GM23338 (cell line): ENCODE measurements around the gene PGAM1. TPM values are rescaled to one million over a fixed set of nuclear protein-coding genes. Genes with fewer than 3 reads are reported as not detected.

Experiments
- ATAC-seq: fragments of 200-7000 bp; cut with Tn5 transposase; 3 replicates; pipeline ENCODE4 v1.9.1; 2020
- DNase-seq: peaks from one replicate; pipeline ENCODE4 v3.0.0-alpha.2; 2015; ENCODE audit warnings: low spot score
- H2AFZ ChIP-seq: fragments of 200-600 bp; sonication (generic); 2 replicates; pipeline ENCODE4 v1.8.0; 2016; ENCODE audit warnings: antibody characterized with exemption, mild to moderate bottlenecking, moderate library complexity
- H3F3A ChIP-seq: fragments of 200-600 bp; sonication (generic); replicated peaks from 2 replicates; pipeline ENCODE4 v1.8.0; 2017; ENCODE audit warnings: antibody characterized with exemption, mixed run types, low read depth
- H3K27ac ChIP-seq: fragments of 200-600 bp; sonication (generic); 2 replicates; pipeline ENCODE4 v1.6.1; 2016; ENCODE audit warnings: low read depth
- H3K27me3 ChIP-seq: fragments of 200-600 bp; sonication (generic); 2 replicates; pipeline ENCODE4 v1.8.0; 2016; ENCODE audit warnings: mild to moderate bottlenecking, mixed run types, moderate library complexity; ENCODE audit not compliant: insufficient read depth
- H3K36me3 ChIP-seq: fragments of 200-600 bp; sonication (generic); 2 replicates; pipeline ENCODE4 v1.8.0; 2016; ENCODE audit warnings: mild to moderate bottlenecking; ENCODE audit not compliant: insufficient read depth
- H3K4me1 ChIP-seq: fragments of 200-600 bp; sonication (generic); 2 replicates; pipeline ENCODE4 v1.8.0; 2016; ENCODE audit warnings: mild to moderate bottlenecking, moderate library complexity; ENCODE audit not compliant: insufficient read depth
- H3K4me2 ChIP-seq: fragments of 200-600 bp; sonication (generic); 2 replicates; pipeline ENCODE4 v1.7.1; 2017; ENCODE audit warnings: mixed run types
- H3K4me3 ChIP-seq: fragments of 200-600 bp; sonication (generic); 2 replicates; pipeline ENCODE4 v1.6.1; 2016; ENCODE audit warnings: mixed run types
- H3K79me2 ChIP-seq: fragments of 200-600 bp; sonication (generic); replicated peaks from 2 replicates; pipeline ENCODE4 v1.8.0; 2017; ENCODE audit warnings: mild to moderate bottlenecking; ENCODE audit not compliant: insufficient read depth
- H3K9me2 ChIP-seq: fragments of 200-600 bp; sonication (generic); 2 replicates; pipeline ENCODE4 v1.8.0; 2017; ENCODE audit not compliant: insufficient read depth
- H4K20me1 ChIP-seq: fragments of 200-600 bp; sonication (generic); replicated peaks from 2 replicates; pipeline ENCODE4 v1.8.0; 2017; ENCODE audit warnings: mild to moderate bottlenecking; ENCODE audit not compliant: insufficient read depth
- H3K27ac Mint-ChIP-seq: 2 replicates; pipeline ENCODE4 v1.8.0; 2020; ENCODE audit warnings: inconsistent platforms, mild to moderate bottlenecking, moderate library complexity, mixed read lengths
- H3K27me3 Mint-ChIP-seq: 3 replicates; pipeline ENCODE4 v1.8.0; 2022; ENCODE audit warnings: low read depth, mild to moderate bottlenecking, moderate library complexity, mixed read lengths, inconsistent platforms; ENCODE audit not compliant: insufficient read depth, poor library complexity
- H3K36me3 Mint-ChIP-seq: 3 replicates; pipeline ENCODE4 v1.8.0; 2021; ENCODE audit warnings: low read depth, mild to moderate bottlenecking, inconsistent platforms, moderate library complexity, mixed read lengths
- H3K4me1 Mint-ChIP-seq: 3 replicates; pipeline ENCODE4 v1.8.0; 2020; ENCODE audit warnings: mild to moderate bottlenecking, inconsistent platforms, mixed read lengths
- H3K4me3 Mint-ChIP-seq: 3 replicates; pipeline ENCODE4 v1.8.0; 2021; ENCODE audit warnings: moderate library complexity, mild to moderate bottlenecking, inconsistent platforms, mixed read lengths
- H3K9me3 Mint-ChIP-seq: 3 replicates; pipeline ENCODE4 v1.8.0; 2020; ENCODE audit warnings: moderate library complexity, mild to moderate bottlenecking, inconsistent platforms, mixed read lengths
- CREB1 ChIP-seq: fragments of 250-450 bp; sonication (Bioruptor Pico); IDR thresholded peaks from 2 replicates; pipeline ENCODE4 v1.5.0; 2020; ENCODE audit warnings: low read depth, mild to moderate bottlenecking, moderate library complexity
- EZH2 ChIP-seq: fragments of 200-600 bp; sonication (generic); IDR thresholded peaks from one replicate; pipeline ENCODE4 v1.8.0; 2017; ENCODE audit warnings: antibody characterized with exemption, mild to moderate bottlenecking, low read depth; ENCODE audit not compliant: unreplicated experiment
- EZH2phosphoT487 ChIP-seq: fragments of 200-600 bp; sonication (generic); IDR thresholded peaks from one replicate; pipeline ENCODE4 v1.8.1; 2018; ENCODE audit warnings: antibody characterized with exemption; ENCODE audit not compliant: unreplicated experiment
- JUNB ChIP-seq: IDR thresholded peaks from one replicate; pipeline ENCODE4 v1.6.1; 2016; ENCODE audit warnings: antibody characterized with exemption; ENCODE audit not compliant: unreplicated experiment
- NANOG ChIP-seq: IDR thresholded peaks from 2 replicates; pipeline ENCODE4 v1.6.1; 2016; ENCODE audit warnings: antibody characterized with exemption, borderline replicate concordance
- POLR2AphosphoS5 ChIP-seq: IDR thresholded peaks from 2 replicates; pipeline ENCODE4 v1.6.1; 2016; ENCODE audit warnings: antibody characterized with exemption, low read depth
- STAT1 ChIP-seq: IDR thresholded peaks from one replicate; pipeline ENCODE4 v1.6.1; 2016; ENCODE audit warnings: antibody characterized with exemption; ENCODE audit not compliant: unreplicated experiment
- ZNF114 ChIP-seq: fragments of 250-450 bp; sonication (Bioruptor Pico); IDR thresholded peaks from 2 replicates; pipeline ENCODE4 v1.5.0; 2020; ENCODE audit warnings: mild to moderate bottlenecking, moderate library complexity
- ZNF331 ChIP-seq: fragments of 250-450 bp; sonication (Bioruptor Pico); IDR thresholded peaks from 2 replicates; pipeline ENCODE4 v1.5.0; 2020; ENCODE audit warnings: low read depth, mild to moderate bottlenecking, moderate library complexity
- polyA plus RNA-seq: library from polyadenylated mRNA; unstranded; fragments of >200 nt; fragmentation: Nextera tagmentation; extraction: Ambion mirVana; gene quantifications from 2 replicates; pipeline ENCODE4 v1.2.1, GENCODE V29; 2016
- total RNA-seq: library from RNA; depleted of rRNA; stranded (reverse); fragments of >200 nt; shearing (Covaris generic); gene quantifications from 2 replicates; pipeline ENCODE4 v1.2.3, GENCODE V29; 2014
- TF ChIP-seq, protein P1 (sequence below), 2 experiments: fragments of 200-600 bp in 1 of 2; sonication (generic) in 1 of 2; conservative IDR thresholded peaks; 2 replicates each; pipeline versions ENCODE4 v1.5.1 to v1.6.1; 2016 to 2017; ENCODE audit warnings: antibody characterized with exemption in 2 of 2, low read depth in 2 of 2, mild to moderate bottlenecking in 2 of 2, moderate library complexity in 1 of 2
- TF ChIP-seq, protein P2 (sequence below): fragments of 250-450 bp; sonication (Bioruptor Pico); IDR thresholded peaks from 2 replicates; pipeline ENCODE4 v1.5.0; 2020; ENCODE audit warnings: mild to moderate bottlenecking, moderate library complexity
- TF ChIP-seq, protein P3 (sequence below): IDR thresholded peaks from 2 replicates; pipeline ENCODE4 v1.6.1; 2016; ENCODE audit warnings: antibody characterized with exemption

PGAM1 gene
- total and polyA plus RNA-seq, 2 experiments from 2014 or later: 497 to 930 TPM

DNA sequence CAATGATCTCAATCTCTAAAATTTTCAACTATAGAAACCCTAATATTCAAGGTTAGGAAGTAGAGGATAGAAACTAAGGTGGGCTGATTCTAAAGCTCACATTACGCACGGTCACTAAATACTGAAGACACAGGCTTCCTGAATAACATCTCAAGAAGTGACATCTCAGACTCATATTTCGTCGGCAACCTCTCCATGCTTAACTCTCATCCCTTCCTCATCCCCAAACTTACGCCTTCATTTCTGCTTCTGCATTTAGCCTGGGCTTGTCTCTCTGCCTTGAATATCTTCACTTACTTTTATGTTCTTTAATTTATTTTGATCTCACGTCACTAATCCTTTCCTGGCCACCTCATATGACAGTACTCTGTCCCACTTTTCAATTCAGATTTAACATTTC, 9.2 kb downstream of the PGAM1 start (continued):
- TF ChIP-seq, protein P1, sequence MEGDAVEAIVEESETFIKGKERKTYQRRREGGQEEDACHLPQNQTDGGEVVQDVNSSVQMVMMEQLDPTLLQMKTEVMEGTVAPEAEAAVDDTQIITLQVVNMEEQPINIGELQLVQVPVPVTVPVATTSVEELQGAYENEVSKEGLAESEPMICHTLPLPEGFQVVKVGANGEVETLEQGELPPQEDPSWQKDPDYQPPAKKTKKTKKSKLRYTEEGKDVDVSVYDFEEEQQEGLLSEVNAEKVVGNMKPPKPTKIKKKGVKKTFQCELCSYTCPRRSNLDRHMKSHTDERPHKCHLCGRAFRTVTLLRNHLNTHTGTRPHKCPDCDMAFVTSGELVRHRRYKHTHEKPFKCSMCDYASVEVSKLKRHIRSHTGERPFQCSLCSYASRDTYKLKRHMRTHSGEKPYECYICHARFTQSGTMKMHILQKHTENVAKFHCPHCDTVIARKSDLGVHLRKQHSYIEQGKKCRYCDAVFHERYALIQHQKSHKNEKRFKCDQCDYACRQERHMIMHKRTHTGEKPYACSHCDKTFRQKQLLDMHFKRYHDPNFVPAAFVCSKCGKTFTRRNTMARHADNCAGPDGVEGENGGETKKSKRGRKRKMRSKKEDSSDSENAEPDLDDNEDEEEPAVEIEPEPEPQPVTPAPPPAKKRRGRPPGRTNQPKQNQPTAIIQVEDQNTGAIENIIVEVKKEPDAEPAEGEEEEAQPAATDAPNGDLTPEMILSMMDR (conservative IDR thresholded peaks at IDR 0.05; ENCODE audit: low read depth in 2 of 2): no peak
- TF ChIP-seq STAT1: no peak

DNA sequence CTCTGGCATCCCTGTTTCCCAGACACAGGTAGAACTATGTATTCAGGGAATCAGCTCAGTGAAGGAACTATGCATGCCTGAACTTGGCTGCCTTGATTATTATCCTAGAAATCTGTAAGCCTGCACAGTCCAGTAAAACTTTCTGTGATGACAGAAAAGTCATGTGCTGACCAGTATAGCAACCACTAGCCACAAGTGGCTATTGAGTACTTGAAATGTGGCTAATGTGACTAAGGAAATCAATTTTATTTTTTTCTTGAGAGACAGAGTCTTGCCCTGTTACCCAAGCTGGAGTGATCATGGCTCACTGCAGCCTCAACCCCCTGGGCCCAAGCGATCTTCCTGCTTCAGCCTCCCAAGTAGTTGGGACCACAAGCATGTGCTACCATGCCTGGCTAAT, 16.3 kb downstream of the PGAM1 start:
- H2AFZ ChIP-seq: no peak overlapping the region
- no peak overlapping the region for H3K4me3 ChIP-seq
- ATAC-seq (no peak), DNase-seq (no peak)
- H3F3A ChIP-seq: 0 out of 2 replicates have a peak, but pooled peaks cover 3% of the 10 kb centered on the region
- Mint-ChIP-seq H3K4me3 (no peak overlapping the region), H3K27me3 (peaks cover 3% of the 10 kb centered on the region), H3K36me3 (peaks cover 57% of the 10 kb centered on the region), H3K9me3 (no peaks in the 10 kb centered on the region), H3K4me1 (peaks cover 10% of the 10 kb centered on the region; the same call in 2 of the 3 replicates), H3K27ac (no peak overlapping the region)
- H3K27me3 ChIP-seq: no peaks in the 10 kb centered on the region
- no peak overlapping the region for H3K4me2 ChIP-seq
- peaks cover 29% of the 10 kb centered on the region for H3K79me2 ChIP-seq
- peaks cover 7% of the 10 kb centered on the region for H3K4me1 ChIP-seq
- H4K20me1 ChIP-seq: peaks cover 5% of the 10 kb centered on the region
- H3K27ac ChIP-seq: no peak overlapping the region
- peaks cover 33% of the 10 kb centered on the region for H3K36me3 ChIP-seq
- no peaks in the 10 kb centered on the region for H3K9me2 ChIP-seq
- TF ChIP-seq NANOG: no peak
- no peak for TF ChIP-seq ZNF331
- TF ChIP-seq, protein P2, sequence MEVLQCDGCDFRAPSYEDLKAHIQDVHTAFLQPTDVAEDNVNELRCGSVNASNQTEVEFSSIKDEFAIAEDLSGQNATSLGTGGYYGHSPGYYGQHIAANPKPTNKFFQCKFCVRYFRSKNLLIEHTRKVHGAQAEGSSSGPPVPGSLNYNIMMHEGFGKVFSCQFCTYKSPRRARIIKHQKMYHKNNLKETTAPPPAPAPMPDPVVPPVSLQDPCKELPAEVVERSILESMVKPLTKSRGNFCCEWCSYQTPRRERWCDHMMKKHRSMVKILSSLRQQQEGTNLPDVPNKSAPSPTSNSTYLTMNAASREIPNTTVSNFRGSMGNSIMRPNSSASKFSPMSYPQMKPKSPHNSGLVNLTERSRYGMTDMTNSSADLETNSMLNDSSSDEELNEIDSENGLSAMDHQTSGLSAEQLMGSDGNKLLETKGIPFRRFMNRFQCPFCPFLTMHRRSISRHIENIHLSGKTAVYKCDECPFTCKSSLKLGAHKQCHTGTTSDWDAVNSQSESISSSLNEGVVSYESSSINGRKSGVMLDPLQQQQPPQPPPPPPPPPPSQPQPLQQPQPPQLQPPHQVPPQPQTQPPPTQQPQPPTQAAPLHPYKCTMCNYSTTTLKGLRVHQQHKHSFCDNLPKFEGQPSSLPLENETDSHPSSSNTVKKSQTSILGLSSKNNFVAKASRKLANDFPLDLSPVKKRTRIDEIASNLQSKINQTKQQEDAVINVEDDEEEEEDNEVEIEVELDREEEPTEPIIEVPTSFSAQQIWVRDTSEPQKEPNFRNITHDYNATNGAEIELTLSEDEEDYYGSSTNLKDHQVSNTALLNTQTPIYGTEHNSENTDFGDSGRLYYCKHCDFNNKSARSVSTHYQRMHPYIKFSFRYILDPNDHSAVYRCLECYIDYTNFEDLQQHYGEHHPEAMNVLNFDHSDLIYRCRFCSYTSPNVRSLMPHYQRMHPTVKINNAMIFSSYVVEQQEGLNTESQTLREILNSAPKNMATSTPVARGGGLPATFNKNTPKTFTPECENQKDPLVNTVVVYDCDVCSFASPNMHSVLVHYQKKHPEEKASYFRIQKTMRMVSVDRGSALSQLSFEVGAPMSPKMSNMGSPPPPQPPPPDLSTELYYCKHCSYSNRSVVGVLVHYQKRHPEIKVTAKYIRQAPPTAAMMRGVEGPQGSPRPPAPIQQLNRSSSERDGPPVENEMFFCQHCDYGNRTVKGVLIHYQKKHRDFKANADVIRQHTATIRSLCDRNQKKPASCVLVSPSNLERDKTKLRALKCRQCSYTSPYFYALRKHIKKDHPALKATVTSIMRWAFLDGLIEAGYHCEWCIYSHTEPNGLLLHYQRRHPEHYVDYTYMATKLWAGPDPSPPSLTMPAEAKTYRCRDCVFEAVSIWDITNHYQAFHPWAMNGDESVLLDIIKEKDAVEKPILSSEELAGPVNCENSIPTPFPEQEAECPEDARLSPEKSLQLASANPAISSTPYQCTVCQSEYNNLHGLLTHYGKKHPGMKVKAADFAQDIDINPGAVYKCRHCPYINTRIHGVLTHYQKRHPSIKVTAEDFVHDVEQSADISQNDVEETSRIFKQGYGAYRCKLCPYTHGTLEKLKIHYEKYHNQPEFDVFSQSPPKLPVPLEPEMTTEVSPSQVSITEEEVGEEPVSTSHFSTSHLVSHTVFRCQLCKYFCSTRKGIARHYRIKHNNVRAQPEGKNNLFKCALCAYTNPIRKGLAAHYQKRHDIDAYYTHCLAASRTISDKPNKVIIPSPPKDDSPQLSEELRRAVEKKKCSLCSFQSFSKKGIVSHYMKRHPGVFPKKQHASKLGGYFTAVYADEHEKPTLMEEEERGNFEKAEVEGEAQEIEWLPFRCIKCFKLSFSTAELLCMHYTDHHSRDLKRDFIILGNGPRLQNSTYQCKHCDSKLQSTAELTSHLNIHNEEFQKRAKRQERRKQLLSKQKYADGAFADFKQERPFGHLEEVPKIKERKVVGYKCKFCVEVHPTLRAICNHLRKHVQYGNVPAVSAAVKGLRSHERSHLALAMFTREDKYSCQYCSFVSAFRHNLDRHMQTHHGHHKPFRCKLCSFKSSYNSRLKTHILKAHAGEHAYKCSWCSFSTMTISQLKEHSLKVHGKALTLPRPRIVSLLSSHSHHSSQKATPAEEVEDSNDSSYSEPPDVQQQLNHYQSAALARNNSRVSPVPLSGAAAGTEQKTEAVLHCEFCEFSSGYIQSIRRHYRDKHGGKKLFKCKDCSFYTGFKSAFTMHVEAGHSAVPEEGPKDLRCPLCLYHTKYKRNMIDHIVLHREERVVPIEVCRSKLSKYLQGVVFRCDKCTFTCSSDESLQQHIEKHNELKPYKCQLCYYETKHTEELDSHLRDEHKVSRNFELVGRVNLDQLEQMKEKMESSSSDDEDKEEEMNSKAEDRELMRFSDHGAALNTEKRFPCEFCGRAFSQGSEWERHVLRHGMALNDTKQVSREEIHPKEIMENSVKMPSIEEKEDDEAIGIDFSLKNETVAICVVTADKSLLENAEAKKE (CRISPR knock-in tag): no peak
- TF ChIP-seq POLR2AphosphoS5: no peak
- TF ChIP-seq ZNF114: no peak
- no peak for TF ChIP-seq JUNB
- TF ChIP-seq EZH2phosphoT487: no peak
- TF ChIP-seq STAT1: no peak
- no peak for TF ChIP-seq EZH2
- no peak for TF ChIP-seq CREB1
- TF ChIP-seq, protein P1 (conservative IDR thresholded peaks at IDR 0.05; ENCODE audit: low read depth in 2 of 2): no peak
- TF ChIP-seq, protein P3, sequence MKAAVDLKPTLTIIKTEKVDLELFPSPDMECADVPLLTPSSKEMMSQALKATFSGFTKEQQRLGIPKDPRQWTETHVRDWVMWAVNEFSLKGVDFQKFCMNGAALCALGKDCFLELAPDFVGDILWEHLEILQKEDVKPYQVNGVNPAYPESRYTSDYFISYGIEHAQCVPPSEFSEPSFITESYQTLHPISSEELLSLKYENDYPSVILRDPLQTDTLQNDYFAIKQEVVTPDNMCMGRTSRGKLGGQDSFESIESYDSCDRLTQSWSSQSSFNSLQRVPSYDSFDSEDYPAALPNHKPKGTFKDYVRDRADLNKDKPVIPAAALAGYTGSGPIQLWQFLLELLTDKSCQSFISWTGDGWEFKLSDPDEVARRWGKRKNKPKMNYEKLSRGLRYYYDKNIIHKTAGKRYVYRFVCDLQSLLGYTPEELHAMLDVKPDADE: no peak
